Motor neuron (in vitro differentiated cells): ENCODE data around the gene TSPAN14. TPM values are rescaled to one million over a fixed set of nuclear protein-coding genes. Genes with fewer than 3 reads are reported as not detected.
"Not testable (repeated sequence)": the region's sequence is repeated elsewhere in the genome, so short reads cannot be mapped to it uniquely, and the experiment has no call there.

ENCODE experiments used
- ATAC-seq, 8 experiments: fragments of 200-7000 bp; cut with Tn5 transposase; replicated peaks in 6 of 8; 2 replicates each; pipeline ENCODE4 v1.8.0; 2021; ENCODE audit warnings: mild to moderate bottlenecking in 8 of 8, moderate library complexity in 8 of 8
- H3K27ac ChIP-seq, 2 donors: fragments of 250-450 bp; sonication (Bioruptor Pico); 2 replicates each; pipeline ENCODE4 v1.9.0; 2021; ENCODE audit warnings: antibody characterized with exemption in 2 of 2, mild to moderate bottlenecking in 2 of 2, moderate library complexity in 1 of 2
- H3K4me1 ChIP-seq, 2 donors: fragments of 250-450 bp; sonication (Bioruptor Pico); replicated peaks in 1 of 2; 2 replicates each; pipeline ENCODE4 v1.6.1; 2021; ENCODE audit warnings: antibody characterized with exemption in 2 of 2, mild to moderate bottlenecking in 2 of 2, moderate library complexity in 1 of 2
- H3K4me3 ChIP-seq, 5 donors: fragments of 250-450 bp; sonication (Bioruptor Pico); 2 replicates each; pipeline ENCODE4 v1.9.0; 2021; ENCODE audit warnings: antibody characterized with exemption in 5 of 5, mild to moderate bottlenecking in 5 of 5, moderate library complexity in 4 of 5
- WGBS, 10 experiments: fragments of 450-650 bp; shearing (Covaris generic); methylation state at CpG; one replicate each; pipeline ENCODE4 v1.0.0; 2022; 5-methylcytosine and 5-hydroxymethylcytosine counted together
- in situ Hi-C, 9 experiments: fragments of 400-800 bp; cut with MboI; loops; one replicate each; pipeline ENCODE4 v1.15.0; 2021; ENCODE audit warnings: low sequenced_read_pairs in 9 of 9, low pct_unique_long_range_greater_than_20kb in 2 of 9; ENCODE audit not compliant: unreplicated experiment in 9 of 9
- total RNA-seq, 8 experiments: library from RNA; unstranded; fragments of 300-600 nt; gene quantifications; 2 replicates each; pipeline versions ENCODE4 v1.2.3 to v1.2.4, GENCODE V29; 2022

TSPAN14 gene
- total RNA-seq, 8 experiments from 2014 or later: 12.4 to 44.8 (median 16.1) TPM

- in situ Hi-C loops: no loop called here
- ATAC-seq: no peak
- 44 to 100% (median 90%) methylated on average over 1 to 4 of the region's 7 CpGs; no CpG with 5 or more reads in 5 of the 10 experiments for WGBS, 10 experiments
- Histone ChIP-seq H3K4me3 (no peak overlapping the region), H3K27ac (no peak overlapping the region), H3K4me1 (peaks cover 46 to 54% of the 10 kb centered on the region in 2 donors)
Measured at GRCh38 chr10:80468806-80469421, 14.8 kb downstream of the TSPAN14 start.

- peaks cover 40 to 41% of the 10 kb centered on the region in 2 donors for H3K4me1 ChIP-seq
- ATAC-seq: no peak
- WGBS, 10 experiments: 86 to 100% (median 96%) methylated on average over 1 to 3 of the region's 3 CpGs; no CpG with 5 or more reads in 4 of the 10 experiments
- no peak overlapping the region for H3K4me3 ChIP-seq
- in situ Hi-C loops: no loop called here
- no peak overlapping the region for H3K27ac ChIP-seq
Measured at GRCh38 chr10:80470266-80470665, 16.2 kb downstream of the TSPAN14 start.

DNA sequence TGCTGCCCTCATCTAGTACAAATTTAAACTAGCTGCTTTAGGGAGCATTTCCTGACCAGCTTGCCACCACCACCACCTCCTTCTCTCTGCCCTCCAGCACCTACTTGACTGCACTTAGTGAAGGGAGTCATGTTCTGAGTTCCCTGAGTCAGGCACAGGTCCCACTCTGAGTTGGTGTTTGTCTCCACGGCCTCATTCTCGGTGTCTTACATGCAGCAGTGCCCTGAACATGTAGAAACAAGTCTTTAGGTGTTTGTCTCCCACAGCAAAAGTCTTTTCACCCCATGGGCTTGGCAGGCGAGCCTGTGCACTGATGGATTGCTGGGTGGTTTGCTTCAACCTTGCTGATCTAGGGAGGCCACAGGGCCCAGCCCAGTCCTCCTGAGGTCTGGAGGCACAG lies 16.9 kb downstream of the TSPAN14 start:
- ATAC-seq: no peak
- WGBS, 10 experiments: 93 to 100% (median 100%) methylated on average over 2 to 3 of the region's 3 CpGs; no CpG with 5 or more reads in 6 of the 10 experiments

GRCh38 chr10:80471715-80472233 lies 17.7 kb downstream of the TSPAN14 start:
- in situ Hi-C loops: no loop called here
- no peak overlapping the region for H3K4me3 ChIP-seq
- no peak overlapping the region for H3K27ac ChIP-seq
- WGBS, 10 experiments: 53 to 93% (median 81%) methylated on average over 1 to 4 of the region's 4 CpGs; no CpG with 5 or more reads in 4 of the 10 experiments
- peak in 1 of 8 experiments; percentile 6 for ATAC-seq
- H3K4me1 ChIP-seq: peaks cover 30% of the 10 kb centered on the region in 2 donors

More for the DNA sequence above, 16.9 kb downstream of the TSPAN14 start:
- H3K4me3 ChIP-seq: no peak overlapping the region
- in situ Hi-C loops: no loop called here
- no peak overlapping the region for H3K27ac ChIP-seq
- H3K4me1 ChIP-seq: peaks cover 33% of the 10 kb centered on the region in 2 donors

DNA sequence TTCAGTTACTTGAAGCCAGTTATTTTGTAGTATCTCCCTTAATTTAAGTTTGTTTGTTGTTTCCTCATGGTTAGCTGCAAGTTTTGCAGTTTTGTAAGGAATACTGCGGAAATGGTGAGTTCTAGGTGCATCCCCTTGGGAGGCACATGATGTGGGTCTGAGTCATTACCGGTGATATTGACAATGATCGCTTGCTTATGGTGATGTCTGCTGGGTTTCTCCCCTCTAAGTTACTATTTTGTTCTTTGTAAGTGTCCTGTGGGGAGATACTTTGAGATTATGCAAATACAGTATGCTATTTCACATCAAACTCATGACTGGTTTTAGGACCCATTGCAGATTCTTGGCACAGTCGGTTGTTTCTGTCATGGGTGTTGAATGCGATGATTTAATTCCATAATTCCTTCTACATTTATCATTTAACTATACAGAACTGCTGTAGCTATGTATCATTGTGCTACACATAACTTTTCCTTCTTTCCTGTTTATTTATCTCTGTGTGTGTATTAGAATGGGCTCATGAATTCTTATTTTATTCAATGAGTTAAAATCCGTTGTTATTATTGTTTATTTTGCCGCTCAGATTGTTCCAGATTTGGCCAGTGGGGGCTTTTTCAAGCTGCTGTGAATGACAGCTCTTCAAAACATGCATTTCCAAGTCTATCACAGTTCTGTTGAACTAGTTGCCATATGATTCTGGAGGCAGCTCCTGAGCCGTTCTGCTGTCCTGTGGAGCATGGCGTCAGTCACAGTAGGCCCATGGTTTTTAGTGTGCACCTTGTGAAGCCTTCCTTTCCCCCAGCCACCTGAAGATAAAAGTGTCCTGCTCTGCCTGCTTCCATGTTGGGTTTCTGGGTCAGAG lies 18.4 kb downstream of the TSPAN14 start:
- whole genome bisulfite sequencing, 10 experiments: 0 to 100% (median 84%) methylated on average over 3 to 7 of the region's 9 CpGs
- peaks cover 23 to 30% of the 10 kb centered on the region in 2 donors for H3K4me1 ChIP-seq
- no peak overlapping the region for H3K4me3 ChIP-seq
- peak in 5 of 8 experiments; percentile 18 to 70 (median 43) for ATAC-seq
- H3K27ac ChIP-seq: no peak overlapping the region
- in situ Hi-C loops: no loop called here

- Histone ChIP-seq H3K27ac (no peak overlapping the region), H3K4me3 (no peak overlapping the region), H3K4me1 (peaks cover 16 to 23% of the 10 kb centered on the region in 2 donors)
- ATAC-seq: no peak
- WGBS, 10 experiments: 84 to 100% (median 100%) methylated on average over 1 to 2 of the region's 3 CpGs; no CpG with 5 or more reads in 5 of the 10 experiments
- in situ Hi-C loops: no loop called here
Measured at GRCh38 chr10:80473096-80473657, 19.1 kb downstream of the TSPAN14 start.

- Histone ChIP-seq H3K27ac (no peak overlapping the region), H3K4me1 (peaks cover 8 to 15% of the 10 kb centered on the region in 2 donors), H3K4me3 (no peak overlapping the region)
- ATAC-seq: peak in 2 of 8 experiments; percentile 6 to 21
- WGBS, 10 experiments: 60 to 100% (median 92%) methylated on average over 1 to 4 of the region's 8 CpGs; no CpG with 5 or more reads in 3 of the 10 experiments
- in situ Hi-C loops: no loop called here
Measured at GRCh38 chr10:80473692-80474596, 19.8 kb downstream of the TSPAN14 start.

DNA sequence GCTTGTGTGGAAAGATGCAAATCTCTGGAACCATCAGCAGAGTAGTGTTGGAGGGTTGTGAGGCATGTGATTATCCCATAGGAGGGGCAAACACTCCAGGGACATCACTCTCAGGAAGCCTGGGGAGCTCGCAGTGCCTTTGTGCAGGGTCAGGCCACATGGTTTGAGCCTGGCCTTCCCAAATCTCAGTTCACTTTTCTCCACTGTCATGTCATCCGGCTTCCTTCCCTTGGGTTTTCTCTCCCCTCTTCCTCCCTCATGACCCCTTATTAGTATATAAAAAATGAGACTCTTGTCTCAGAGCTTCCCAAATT lies 20.4 kb downstream of the TSPAN14 start:
- in situ Hi-C loops: no loop called here
- WGBS, 10 experiments: 75 to 100% (median 86%) methylated on average over 1 of the region's 2 CpGs; no CpG with 5 or more reads in 7 of the 10 experiments
- ATAC-seq: peak in 4 of 8 experiments; percentile 43 to 72 (median 52)
- Histone ChIP-seq H3K4me1 (peaks cover 2 to 9% of the 10 kb centered on the region in 2 donors), H3K4me3 (no peak overlapping the region), H3K27ac (no peak overlapping the region)

GRCh38 chr10:80474941-80475340 lies 20.8 kb downstream of the TSPAN14 start:
- peak in 1 of 8 experiments; percentile 31 for ATAC-seq
- Histone ChIP-seq H3K27ac (no peak overlapping the region), H3K4me1 (peaks cover 0 to 7% of the 10 kb centered on the region in 2 donors), H3K4me3 (no peak overlapping the region)
- in situ Hi-C loops: no loop called here
- WGBS, 10 experiments: 63 to 100% (median 79%) methylated on average over 1 to 3 of the region's 3 CpGs; no CpG with 5 or more reads in 6 of the 10 experiments

DNA sequence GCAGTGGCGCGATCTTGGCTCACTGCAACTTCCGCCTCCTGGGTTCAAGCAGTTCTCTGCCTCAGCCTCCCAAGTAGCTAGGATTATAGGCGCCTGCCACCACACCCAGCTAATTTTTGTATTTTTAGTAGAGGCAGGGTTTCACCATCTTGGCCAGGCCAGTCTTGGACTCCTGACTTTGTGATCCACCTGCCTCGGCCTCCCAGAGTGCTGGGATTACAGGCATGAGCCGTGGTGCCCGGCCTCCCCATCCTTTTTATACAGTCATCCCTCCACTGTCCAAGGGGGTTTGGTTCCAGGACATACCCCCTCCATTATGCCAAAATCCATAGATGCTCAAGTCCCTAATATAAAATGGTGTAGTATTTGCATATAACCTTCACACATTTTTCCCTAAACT lies 21.5 kb downstream of the TSPAN14 start:
- WGBS, 10 experiments: 100% methylated on average over 2 to 5 of the region's 7 CpGs; no CpG with 5 or more reads in 2 of the 10 experiments
- not testable (repeated sequence) for ATAC-seq

GRCh38 chr10:80476685-80477084 lies 22.6 kb downstream of the TSPAN14 start:
- no peak overlapping the region for H3K27ac ChIP-seq
- in situ Hi-C loops: no loop called here
- H3K4me1 ChIP-seq: peaks cover 0 to 7% of the 10 kb centered on the region in 2 donors
- 100% methylated on average over 1 of the region's 1 CpG; no CpG with 5 or more reads in 7 of the 10 experiments for WGBS, 10 experiments
- no peak overlapping the region for H3K4me3 ChIP-seq
- ATAC-seq: no peak

More for the DNA sequence above, 21.5 kb downstream of the TSPAN14 start:
- H3K4me3 ChIP-seq, in situ Hi-C loops, H3K4me1 ChIP-seq, H3K27ac ChIP-seq: not testable (repeated sequence)

DNA sequence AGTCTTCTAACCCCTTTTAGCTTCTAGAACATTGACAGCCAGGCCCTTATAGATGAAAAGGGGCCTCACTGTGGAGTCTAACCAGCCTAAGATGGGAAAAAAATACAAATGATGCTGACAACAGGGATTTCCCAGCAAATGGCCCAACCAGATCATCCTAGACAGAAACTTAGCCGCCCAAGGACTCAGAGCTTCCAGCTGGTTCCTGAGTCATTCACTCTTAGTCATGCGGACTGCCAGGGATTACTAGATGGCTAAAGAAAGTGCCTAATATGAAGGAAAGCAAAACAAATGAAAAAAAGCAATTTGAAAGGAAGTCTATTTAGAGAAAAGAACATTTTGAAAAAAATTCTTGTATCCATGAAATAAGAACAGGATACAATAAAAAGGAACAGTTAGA lies 23.7 kb downstream of the TSPAN14 start:
- H3K4me3 ChIP-seq: no peak overlapping the region
- WGBS, 10 experiments: 0 to 100% (median 81%) methylated on average over 1 to 2 of the region's 2 CpGs
- H3K4me1 ChIP-seq: peaks cover 0 to 7% of the 10 kb centered on the region in 2 donors
- in situ Hi-C loops: no loop called here
- no peak overlapping the region for H3K27ac ChIP-seq
- ATAC-seq: peak in 5 of 8 experiments; percentile 47 to 97 (median 81)
